Activated CD4-positive, alpha-beta T cell treated with anti-CD3 and anti-CD28 coated beads, Interleukin-2, amount 10 ng/mL, durations not matched to agents 7 days and 5 days (primary cell): ENCODE data around the gene PLAAT4. TPM values are rescaled to one million over a fixed set of nuclear protein-coding genes. Genes with fewer than 3 reads are reported as not detected.
"Not testable (repeated sequence)": the region's sequence is repeated elsewhere in the genome, so short reads cannot be mapped to it uniquely, and the experiment has no call there.

Source experiments
- CTCF ChIA-PET: fragments of 350-600 bp; sonication (Branson Sonifier 250); formaldehyde crosslinking; loops from one replicate; lab custom pipeline; 2021; ENCODE audit warnings: antibody characterized with exemption; lab: Charles Lee
- POLR2A ChIA-PET: fragments of 350-600 bp; sonication (Branson Sonifier 250); formaldehyde crosslinking; loops from one replicate; lab custom pipeline; 2021; ENCODE audit warnings: antibody characterized with exemption; lab: Charles Lee
- DNase-seq: peaks from one replicate; pipeline ENCODE4 v3.0.0-alpha.2; 2020
- H3K27ac Mint-ChIP-seq: one replicate; pipeline ENCODE4 v1.8.0; 2021; ENCODE audit warnings: mild to moderate bottlenecking, moderate library complexity, mixed read lengths
- H3K27me3 Mint-ChIP-seq: one replicate; pipeline ENCODE4 v1.8.0; 2021; ENCODE audit warnings: mixed read lengths
- H3K36me3 Mint-ChIP-seq: one replicate; pipeline ENCODE4 v1.8.0; 2021; ENCODE audit warnings: low read depth, mixed read lengths
- H3K4me1 Mint-ChIP-seq: one replicate; pipeline ENCODE4 v1.8.0; 2021; ENCODE audit warnings: mixed read lengths
- H3K4me3 Mint-ChIP-seq: one replicate; pipeline ENCODE4 v1.8.0; 2021; ENCODE audit warnings: mild to moderate bottlenecking, moderate library complexity, mixed read lengths
- H3K9me3 Mint-ChIP-seq: one replicate; pipeline ENCODE4 v1.8.0; 2021; ENCODE audit warnings: mixed read lengths
- total RNA-seq, 2 experiments: library from RNA; stranded (reverse); gene quantifications; one replicate each; pipeline ENCODE4 v1.2.3, GENCODE V29; 2021

Gene PLAAT4
- total RNA-seq, 2 experiments from 2014 or later: 136 to 137 TPM

GRCh38 chr11:63532799-63533475 lies 3.7 kb upstream of the PLAAT4 start:
- no peak for DNase-seq
- Mint-ChIP-seq H3K9me3 (no peaks in the 10 kb centered on the region), H3K27me3 (no peaks in the 10 kb centered on the region), H3K4me3 (no peak overlapping the region), H3K4me1 (peaks cover 77% of the 10 kb centered on the region), H3K36me3 (peaks cover 3% of the 10 kb centered on the region), H3K27ac (no peak overlapping the region)
- POLR2A ChIA-PET: interaction anchor here (0.6 kb wide), 1 partner anchor 21 kb away, joined by 3 read pairs; no protein-coding TSS in a partner anchor
- CTCF ChIA-PET: interaction anchor here (1.1 to 1.3 kb wide), 3 partner anchors 12 to 54 kb away, joined by 3 to 5 read pairs (median 3); no protein-coding TSS in a partner anchor

- Mint-ChIP-seq H3K4me1 (peaks cover 85% of the 10 kb centered on the region), H3K4me3 (no peak overlapping the region), H3K36me3 (peaks cover 7% of the 10 kb centered on the region), H3K9me3 (no peaks in the 10 kb centered on the region), H3K27me3 (no peaks in the 10 kb centered on the region), H3K27ac (peak overlapping the region; percentile 72)
- POLR2A ChIA-PET: interaction anchor here (0.5 kb wide), 1 partner anchor 94 kb away, joined by 3 read pairs; no protein-coding TSS in a partner anchor
- CTCF ChIA-PET: interaction anchor here (1.2 kb wide), 1 partner anchor 55 kb away, joined by 3 read pairs; no protein-coding TSS in a partner anchor
- no peak for DNase-seq
Measured at GRCh38 chr11:63534076-63534475, 2.5 kb upstream of the PLAAT4 start.

GRCh38 chr11:63534895-63535461 lies 1.6 kb upstream of the PLAAT4 start:
- Mint-ChIP-seq H3K4me3 (peak overlapping the region; percentile 21), H3K27ac (peak overlapping the region; percentile 94), H3K27me3 (no peaks in the 10 kb centered on the region), H3K36me3 (peaks cover 8% of the 10 kb centered on the region), H3K9me3 (no peaks in the 10 kb centered on the region), H3K4me1 (peaks cover 81% of the 10 kb centered on the region)
- POLR2A ChIA-PET: interaction anchor here (0.6 kb wide), 1 partner anchor 50 kb away, joined by 3 read pairs; no protein-coding TSS in a partner anchor
- CTCF ChIA-PET: no interaction called here
- peak; percentile 17 for DNase-seq

- Mint-ChIP-seq H3K36me3 (peaks cover 13% of the 10 kb centered on the region), H3K27ac (peak overlapping the region; percentile 94), H3K27me3 (no peaks in the 10 kb centered on the region), H3K9me3 (no peaks in the 10 kb centered on the region), H3K4me1 (peaks cover 82% of the 10 kb centered on the region), H3K4me3 (peak overlapping the region; percentile 88)
- CTCF ChIA-PET: interaction anchor here (1.3 to 2.5 kb wide), 3 partner anchors 12 to 29 kb away, joined by 4 to 8 read pairs (median 6); no protein-coding TSS in a partner anchor
- DNase-seq: peak; percentile 34
- POLR2A ChIA-PET: no interaction called here
Measured at GRCh38 chr11:63535734-63536133, 874 bp upstream of the PLAAT4 start.

- no peaks in the 10 kb centered on the region for H3K27me3 Mint-ChIP-seq
- ChIA-PET POLR2A (interaction anchor here (0.6 to 1.5 kb wide), 3 partner anchors 16 to 271 kb away, joined by 3 to 6 read pairs (median 3); no protein-coding TSS in a partner anchor), CTCF (interaction anchor here (0.9 to 2.6 kb wide), 10 partner anchors 8 to 66 kb away, joined by 3 to 12 read pairs (median 4); no protein-coding TSS in a partner anchor)
- peaks cover 70% of the 10 kb centered on the region for H3K4me1 Mint-ChIP-seq
- H3K36me3 Mint-ChIP-seq: peaks cover 18% of the 10 kb centered on the region
- no peak for DNase-seq
- H3K4me3 Mint-ChIP-seq: peak overlapping the region; percentile 88
- H3K9me3 Mint-ChIP-seq: no peaks in the 10 kb centered on the region
- peak overlapping the region; percentile 94 for H3K27ac Mint-ChIP-seq
Measured at GRCh38 chr11:63537293-63538101, 889 bp downstream of the PLAAT4 start.

- H3K4me3 Mint-ChIP-seq, DNase-seq, POLR2A ChIA-PET, H3K9me3 Mint-ChIP-seq, H3K27me3 Mint-ChIP-seq, H3K27ac Mint-ChIP-seq: not testable (repeated sequence)
- Mint-ChIP-seq H3K4me1 (peaks cover 30% of the 10 kb centered on the region), H3K36me3 (peaks cover 57% of the 10 kb centered on the region)
- CTCF ChIA-PET: interaction anchor here (1.4 to 2.5 kb wide), 2 partner anchors 9 to 32 kb away, joined by 3 to 9 read pairs; no protein-coding TSS in a partner anchor
Measured at GRCh38 chr11:63542506-63542905, 5.9 kb downstream of the PLAAT4 start.

GRCh38 chr11:63543711-63544110 lies 7.1 kb downstream of the PLAAT4 start:
- H3K4me3 Mint-ChIP-seq: no peak overlapping the region
- H3K36me3 Mint-ChIP-seq: peaks cover 57% of the 10 kb centered on the region
- ChIA-PET CTCF (interaction anchor here (1.1 to 2.5 kb wide), 2 partner anchors 8 to 192 kb away, joined by 3 to 9 read pairs; no protein-coding TSS in a partner anchor), POLR2A (no interaction called here)
- H3K27ac Mint-ChIP-seq: no peak overlapping the region
- no peaks in the 10 kb centered on the region for H3K9me3 Mint-ChIP-seq
- DNase-seq: no peak
- peaks cover 18% of the 10 kb centered on the region for H3K4me1 Mint-ChIP-seq
- no peaks in the 10 kb centered on the region for H3K27me3 Mint-ChIP-seq

- POLR2A ChIA-PET: no interaction called here
- CTCF ChIA-PET: interaction anchor here (1.4 kb wide), 1 partner anchor 11 kb away, joined by 6 read pairs; the partner anchor contains the start of gene PLAAT4
- Mint-ChIP-seq H3K9me3 (no peaks in the 10 kb centered on the region), H3K4me3 (no peak overlapping the region), H3K27me3 (no peaks in the 10 kb centered on the region), H3K36me3 (peaks cover 44% of the 10 kb centered on the region), H3K4me1 (peaks cover 23% of the 10 kb centered on the region), H3K27ac (no peak overlapping the region)
- no peak for DNase-seq
Measured at GRCh38 chr11:63547061-63547460, 10.5 kb downstream of the PLAAT4 start.

GRCh38 chr11:63548178-63548577 lies 11.6 kb downstream of the PLAAT4 start:
- Mint-ChIP-seq H3K9me3 (no peaks in the 10 kb centered on the region), H3K27me3 (no peaks in the 10 kb centered on the region), H3K4me1 (peaks cover 28% of the 10 kb centered on the region), H3K36me3 (peaks cover 41% of the 10 kb centered on the region), H3K4me3 (no peak overlapping the region), H3K27ac (no peak overlapping the region)
- CTCF ChIA-PET: interaction anchor here (1.4 kb wide), 1 partner anchor 12 kb away, joined by 6 read pairs; the partner anchor contains the start of gene PLAAT4
- no peak for DNase-seq
- POLR2A ChIA-PET: no interaction called here

GRCh38 chr11:63549411-63549810 lies 12.8 kb downstream of the PLAAT4 start:
- H3K36me3 Mint-ChIP-seq: peaks cover 34% of the 10 kb centered on the region
- ChIA-PET CTCF (interaction anchor here (0.5 to 3.5 kb wide), 3 partner anchors 12 to 337 kb away, joined by 3 to 12 read pairs (median 6); partner anchors contain the start of gene PLAAT4), POLR2A (no interaction called here)
- DNase-seq: no peak
- H3K27ac Mint-ChIP-seq: no peak overlapping the region
- no peak overlapping the region for H3K4me3 Mint-ChIP-seq
- H3K4me1 Mint-ChIP-seq: peaks cover 40% of the 10 kb centered on the region
- H3K9me3 Mint-ChIP-seq: no peaks in the 10 kb centered on the region
- H3K27me3 Mint-ChIP-seq: no peaks in the 10 kb centered on the region

GRCh38 chr11:63550156-63550700 lies 13.6 kb downstream of the PLAAT4 start:
- H3K4me3 Mint-ChIP-seq, DNase-seq, H3K27ac Mint-ChIP-seq, POLR2A ChIA-PET, H3K27me3 Mint-ChIP-seq, H3K9me3 Mint-ChIP-seq: not testable (repeated sequence)
- peaks cover 45% of the 10 kb centered on the region for H3K4me1 Mint-ChIP-seq
- CTCF ChIA-PET: interaction anchor here (1.3 to 3.5 kb wide), 3 partner anchors 8 to 33 kb away, joined by 3 to 12 read pairs (median 9); partner anchors contain the start of gene PLAAT4
- H3K36me3 Mint-ChIP-seq: peaks cover 27% of the 10 kb centered on the region
